ENCODE results near the gene DPY19L1. TPM values are rescaled to one million over a fixed set of nuclear protein-coding genes. Genes with fewer than 3 reads are reported as not detected.

DPY19L1 gene
- total RNA-seq: 13.4 and 14.3 TPM in 2 replicates

GRCh38 chr7:35037211-35037525 is at the start of gene DPY19L1:
TSS of gene DPY19L1 (minus strand) at chr7:35037485. CDS start at chr7:35037394, 91 bp downstream.

Other genes starting within 250 kb of the DPY19L1 start
- 0.15 and 0.34 TPM in 2 replicates for gene TBX20, start 216.6 kb upstream of the DPY19L1 start, total RNA-seq